MM.1S (cell line): ENCODE data around the gene RCSD1.

Experiments used
- DNase-seq: peaks from one replicate; pipeline ENCODE4 v3.0.0-alpha.2; 2015
- H2AFZ ChIP-seq: fragments of 300-600 bp; sonication (generic); 2 replicates; pipeline ENCODE4 v1.6.0; 2016; ENCODE audit warnings: antibody characterized with exemption, low read length
- H3F3A ChIP-seq: fragments of 300-600 bp; sonication (generic); 2 replicates; pipeline ENCODE4 v1.6.1; 2016; ENCODE audit warnings: mild to moderate bottlenecking, antibody characterized with exemption, low read length, moderate library complexity, mixed read lengths; ENCODE audit not compliant: insufficient read depth
- H3K27ac ChIP-seq: fragments of 300-600 bp; sonication (generic); 2 replicates; pipeline ENCODE4 v1.5.1; 2016; ENCODE audit warnings: mild to moderate bottlenecking, low read length
- H3K27me3 ChIP-seq: fragments of 300-600 bp; sonication (generic); replicated peaks from 2 replicates; pipeline ENCODE4 v1.6.0; 2016; ENCODE audit warnings: low read length; ENCODE audit not compliant: insufficient read depth
- H3K36me3 ChIP-seq: fragments of 300-600 bp; sonication (generic); replicated peaks from 2 replicates; pipeline ENCODE4 v1.6.1; 2016; ENCODE audit warnings: mild to moderate bottlenecking, low read length, mixed read lengths; ENCODE audit not compliant: insufficient read depth
- H3K4me1 ChIP-seq: fragments of 300-600 bp; sonication (generic); 2 replicates; pipeline ENCODE4 v1.6.1; 2016; ENCODE audit warnings: low read length, mixed read lengths
- H3K4me2 ChIP-seq: fragments of 300-600 bp; sonication (generic); 2 replicates; pipeline ENCODE4 v1.6.0; 2016; ENCODE audit warnings: low read depth, low read length
- H3K4me3 ChIP-seq: fragments of 300-600 bp; sonication (generic); 2 replicates; pipeline ENCODE4 v1.5.1; 2016; ENCODE audit warnings: low read length, mixed read lengths
- H3K79me2 ChIP-seq: fragments of 300-600 bp; sonication (generic); 2 replicates; pipeline ENCODE4 v1.6.1; 2016; ENCODE audit warnings: mixed run types, low read length, mixed read lengths
- H3K9ac ChIP-seq: fragments of 300-600 bp; sonication (generic); 2 replicates; pipeline ENCODE4 v1.6.1; 2016; ENCODE audit warnings: low read length, mixed read lengths
- H3K9me2 ChIP-seq: fragments of 300-600 bp; sonication (generic); replicated peaks from 2 replicates; pipeline ENCODE4 v1.6.1; 2016; ENCODE audit warnings: mild to moderate bottlenecking, low read length, mixed read lengths; ENCODE audit not compliant: insufficient read depth
- H3K9me3 ChIP-seq: fragments of 300-600 bp; sonication (generic); replicated peaks from 2 replicates; pipeline ENCODE4 v1.6.1; 2016; ENCODE audit warnings: mild to moderate bottlenecking, low read length, mixed read lengths; ENCODE audit not compliant: insufficient read depth
- H4K20me1 ChIP-seq: fragments of 300-600 bp; sonication (generic); 2 replicates; pipeline ENCODE4 v1.6.1; 2016; ENCODE audit warnings: mild to moderate bottlenecking, low read length, moderate library complexity, mixed read lengths; ENCODE audit not compliant: insufficient read depth
- EZH2 ChIP-seq: fragments of 300-600 bp; sonication (generic); optimal IDR thresholded peaks from 2 replicates; pipeline ENCODE3; 2017; ENCODE audit warnings: low read depth, mild to moderate bottlenecking, antibody characterized with exemption, low read length, mixed read lengths
- EZH2phosphoT487 ChIP-seq: fragments of 300-600 bp; sonication (generic); IDR thresholded peaks from 2 replicates; pipeline ENCODE4 v1.6.1; 2018; ENCODE audit warnings: antibody characterized with exemption, low read length
- TF ChIP-seq, protein P1 (sequence below): fragments of 300-600 bp; sonication (generic); IDR thresholded peaks from 2 replicates; pipeline ENCODE4 v1.5.1; 2016; ENCODE audit warnings: antibody characterized with exemption, low read length, mixed read lengths

The RCSD1 gene

DNA sequence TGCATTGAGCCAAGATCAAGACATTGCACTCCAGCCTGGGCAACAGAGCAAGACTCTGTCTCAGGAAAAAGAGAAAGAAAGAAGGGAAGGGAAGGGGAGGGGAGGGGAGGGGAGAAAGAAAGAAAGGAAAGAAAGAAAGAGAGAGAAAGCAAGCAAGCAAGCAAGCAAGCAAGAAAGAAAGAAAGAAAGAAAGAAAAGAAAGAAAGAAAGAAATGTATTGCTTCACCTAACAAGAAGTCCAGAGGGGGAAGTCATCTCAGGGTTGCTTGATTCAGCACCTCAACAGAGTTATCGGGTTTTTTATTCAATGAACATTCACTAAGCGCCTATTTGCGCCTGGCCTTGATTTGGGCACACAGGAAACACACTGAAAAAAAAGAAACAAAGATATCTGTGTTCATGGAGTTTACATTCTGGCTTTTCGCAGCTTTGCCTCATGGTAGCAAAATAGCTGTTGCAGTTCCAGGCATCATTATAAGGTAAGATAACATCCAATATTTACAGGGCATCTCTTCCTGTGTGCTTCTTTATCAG, 8.2 kb upstream of the RCSD1 start:
- H3K36me3 ChIP-seq, result no peaks in the 10 kb centered on the region
- no peak overlapping the region for H2AFZ ChIP-seq
- no peak for TF ChIP-seq EZH2phosphoT487
- TF ChIP-seq, protein P1, sequence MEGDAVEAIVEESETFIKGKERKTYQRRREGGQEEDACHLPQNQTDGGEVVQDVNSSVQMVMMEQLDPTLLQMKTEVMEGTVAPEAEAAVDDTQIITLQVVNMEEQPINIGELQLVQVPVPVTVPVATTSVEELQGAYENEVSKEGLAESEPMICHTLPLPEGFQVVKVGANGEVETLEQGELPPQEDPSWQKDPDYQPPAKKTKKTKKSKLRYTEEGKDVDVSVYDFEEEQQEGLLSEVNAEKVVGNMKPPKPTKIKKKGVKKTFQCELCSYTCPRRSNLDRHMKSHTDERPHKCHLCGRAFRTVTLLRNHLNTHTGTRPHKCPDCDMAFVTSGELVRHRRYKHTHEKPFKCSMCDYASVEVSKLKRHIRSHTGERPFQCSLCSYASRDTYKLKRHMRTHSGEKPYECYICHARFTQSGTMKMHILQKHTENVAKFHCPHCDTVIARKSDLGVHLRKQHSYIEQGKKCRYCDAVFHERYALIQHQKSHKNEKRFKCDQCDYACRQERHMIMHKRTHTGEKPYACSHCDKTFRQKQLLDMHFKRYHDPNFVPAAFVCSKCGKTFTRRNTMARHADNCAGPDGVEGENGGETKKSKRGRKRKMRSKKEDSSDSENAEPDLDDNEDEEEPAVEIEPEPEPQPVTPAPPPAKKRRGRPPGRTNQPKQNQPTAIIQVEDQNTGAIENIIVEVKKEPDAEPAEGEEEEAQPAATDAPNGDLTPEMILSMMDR, result no peak
- no peak for TF ChIP-seq EZH2

DNA sequence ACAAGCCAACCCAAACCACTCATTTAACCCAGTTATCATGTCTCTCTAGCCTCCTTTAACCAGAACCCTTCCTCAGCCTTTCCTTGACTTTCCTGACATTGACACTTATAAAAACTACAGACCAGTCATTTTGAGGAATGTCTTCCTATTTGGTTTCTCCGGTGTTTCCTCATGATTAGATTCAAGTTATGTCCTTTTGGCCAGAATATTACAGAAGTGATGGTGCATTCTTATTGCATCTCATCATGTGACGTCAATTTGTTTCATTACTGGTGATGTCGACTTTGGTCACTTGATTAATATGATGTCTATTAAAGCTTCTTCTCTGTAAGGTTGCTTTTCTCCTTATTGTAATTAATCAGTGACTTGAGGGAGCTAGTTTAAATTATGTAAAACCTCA, 6.1 kb upstream of the RCSD1 start:
- Histone ChIP-seq H3K79me2 (no peaks in the 10 kb centered on the region), H3K27me3 (no peaks in the 10 kb centered on the region), H3K27ac (no peak overlapping the region), H2AFZ (no peak overlapping the region), H3K9me2 (no peaks in the 10 kb centered on the region), H3K4me3 (no peak overlapping the region), H3K9ac (no peak overlapping the region), H3F3A (peaks cover 19% of the 10 kb centered on the region), H3K4me1 (peaks cover 25% of the 10 kb centered on the region), H4K20me1 (no peaks in the 10 kb centered on the region), H3K9me3 (no peaks in the 10 kb centered on the region), H3K4me2 (no peak overlapping the region), H3K36me3 (no peaks in the 10 kb centered on the region)
- DNase-seq, result no peak
- TF ChIP-seq EZH2phosphoT487 (no peak), EZH2 (no peak)
- TF ChIP-seq, protein P1, result no peak

More for the DNA sequence above, 8.2 kb upstream of the RCSD1 start:
- H3K4me1 ChIP-seq, result peaks cover 23% of the 10 kb centered on the region
- no peak overlapping the region for H3K4me3 ChIP-seq
- H3K79me2 ChIP-seq, result no peaks in the 10 kb centered on the region
- DNase-seq, result no peak
- H3K4me2 ChIP-seq, result no peak overlapping the region
- H3K27me3 ChIP-seq, result no peaks in the 10 kb centered on the region
- no peaks in the 10 kb centered on the region for H3K9me3 ChIP-seq
- peaks cover 3% of the 10 kb centered on the region; the same call in 1 of the 2 replicates for H3F3A ChIP-seq
- H3K9ac ChIP-seq, result no peak overlapping the region
- H3K9me2 ChIP-seq, result no peaks in the 10 kb centered on the region
- H3K27ac ChIP-seq, result no peak overlapping the region
- H4K20me1 ChIP-seq, result no peaks in the 10 kb centered on the region

DNA sequence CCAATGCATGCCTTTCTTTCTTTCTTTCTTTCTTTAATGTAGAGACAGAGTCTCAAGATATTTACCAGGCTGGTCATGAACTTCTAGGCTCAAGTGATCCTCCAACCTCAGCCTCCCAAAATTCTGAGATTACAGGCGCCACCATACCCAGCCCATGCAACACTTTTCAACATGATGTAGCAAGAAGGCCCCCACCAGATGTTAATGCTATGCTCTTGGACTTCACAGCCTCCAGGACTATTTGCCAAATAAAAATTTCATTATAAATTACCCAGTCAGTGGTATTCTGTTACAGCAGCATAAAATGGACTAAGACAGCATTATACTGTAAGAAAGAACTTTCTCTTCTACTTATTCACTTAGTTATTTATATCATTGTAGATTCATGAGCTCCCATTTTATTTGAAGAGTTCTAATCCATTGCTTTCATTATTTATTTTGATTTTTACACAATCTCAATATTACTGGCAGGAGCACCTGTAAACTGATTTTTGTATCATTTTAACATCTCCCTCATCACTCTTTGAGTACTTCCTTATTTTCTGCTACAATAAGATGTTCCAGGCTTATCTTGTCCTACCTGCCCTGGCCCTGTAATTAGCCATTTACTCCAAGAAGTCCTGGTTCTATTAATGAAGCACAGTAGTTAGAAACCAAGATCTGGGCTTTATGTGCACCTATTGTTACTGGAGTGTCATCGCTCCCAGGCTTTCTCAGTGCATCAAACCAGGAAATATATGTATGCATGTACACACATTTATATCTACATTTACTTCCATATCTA, 4.8 kb upstream of the RCSD1 start:
- H3K27me3 ChIP-seq, result no peaks in the 10 kb centered on the region
- peaks cover 30% of the 10 kb centered on the region for H3K4me1 ChIP-seq
- DNase-seq, result no peak
- H4K20me1 ChIP-seq, result no peaks in the 10 kb centered on the region
- H3K9me3 ChIP-seq, result no peaks in the 10 kb centered on the region
- H3K27ac ChIP-seq, result no peak overlapping the region
- no peaks in the 10 kb centered on the region for H3K9me2 ChIP-seq
- H3K36me3 ChIP-seq, result no peaks in the 10 kb centered on the region
- no peak overlapping the region for H3K9ac ChIP-seq
- TF ChIP-seq EZH2phosphoT487, result no peak
- TF ChIP-seq, protein P1, result no peak
- no peak for TF ChIP-seq EZH2
- H3F3A ChIP-seq, result peaks cover 29% of the 10 kb centered on the region
- H3K4me3 ChIP-seq, result no peak overlapping the region
- no peak overlapping the region for H3K4me2 ChIP-seq
- no peak overlapping the region for H2AFZ ChIP-seq
- peaks cover 5% of the 10 kb centered on the region for H3K79me2 ChIP-seq
